ENCODE data around the gene SPAG5. TPM values are rescaled to one million over a fixed set of nuclear protein-coding genes. Genes with fewer than 3 reads are reported as not detected.
A peak's percentile ranks its signal among the peaks of the same experiment; 100 is the strongest.

SPAG5 gene
- total and polyA plus RNA-seq, 9 of the 15 experiments (the other 6 are each of a cell fraction or from before 2014, with no cell fraction given), result 94.4 to 286 (median 151) TPM

GRCh38 chr17:28644787-28645575 lies 46.2 kb upstream of the SPAG5 start, which contains the start of gene BLTP2 (continued):
- no peak for TF ChIP-seq TSC22D4 (tag; IDR thresholded peaks at IDR 0.05)
- no peak for TF ChIP-seq TCF15 (CRISPR knock-in tag; IDR thresholded peaks at IDR 0.05)
- peak; percentile 92 for TF ChIP-seq GMEB1 (CRISPR knock-in tag; IDR thresholded peaks at IDR 0.05)
- TF ChIP-seq TOE1 (IDR thresholded peaks at IDR 0.05; ENCODE audit: borderline replicate concordance), result peak; percentile 64; the same call in 1 of the 2 replicates
- TF ChIP-seq TOE1 (CRISPR knock-in tag; IDR thresholded peaks at IDR 0.05; ENCODE audit: borderline replicate concordance, low read depth), result no peak
- TF ChIP-seq STAT6 (CRISPR knock-in tag; IDR thresholded peaks at IDR 0.05), result no peak; the same call in 1 of the 2 replicates
- TF ChIP-seq SRSF3 (IDR thresholded peaks at IDR 0.05; ENCODE audit: insufficient read depth, low read length), result no peak
- TF ChIP-seq TAF15 (IDR thresholded peaks at IDR 0.05; ENCODE audit: low read depth, low read length), result no peak
- TF ChIP-seq HMGXB4 (CRISPR knock-in tag; IDR thresholded peaks at IDR 0.05), result 0 out of 2 replicates have a peak, but pooled peaks have one; percentile 45
- no peak for TF ChIP-seq ZZZ3 (IDR thresholded peaks at IDR 0.05)
- no peak; the same call in 1 of the 2 replicates for TF ChIP-seq ZC3H11A (IDR thresholded peaks at IDR 0.05; ENCODE audit: low read depth, low read length)
- no peak for TF ChIP-seq DPF2 (IDR thresholded peaks at IDR 0.05)
- peak; percentile 92 for TF ChIP-seq MTA3 (IDR thresholded peaks at IDR 0.05; ENCODE audit: borderline replicate concordance)
- TF ChIP-seq MXD1 (CRISPR knock-in tag; IDR thresholded peaks at IDR 0.05; ENCODE audit: borderline replicate concordance, poor library complexity, severe bottlenecking), result peak; percentile 21
- no peak for TF ChIP-seq EWSR1 (IDR thresholded peaks at IDR 0.05; ENCODE audit: borderline replicate concordance, low read depth, partially characterized antibody)
- no peak for TF ChIP-seq CAMTA2 (CRISPR knock-in tag; conservative IDR thresholded peaks at IDR 0.05)
- no peak for TF ChIP-seq CREB3 (tag; conservative IDR thresholded peaks at IDR 0.05; ENCODE audit: low read depth)
- peak; percentile 89; the same call in 1 of the 2 replicates for TF ChIP-seq KLF6 (CRISPR knock-in tag; IDR thresholded peaks at IDR 0.05; ENCODE audit: borderline replicate concordance)
- no peak for TF ChIP-seq ZNF76 (CRISPR knock-in tag; IDR thresholded peaks at IDR 0.05; ENCODE audit: borderline replicate concordance)

All from K562 (cell line).